GM18867 (cell line): ENCODE results near the gene TMPRSS4.

Source experiments
- ATAC-seq: cut with Tn5 transposase; IDR thresholded peaks from one replicate; pipeline ENCODE4 v1.9.1; 2021; ENCODE audit warnings: mild to moderate bottlenecking, moderate library complexity; ENCODE audit not compliant: unreplicated experiment

TMPRSS4 gene

DNA sequence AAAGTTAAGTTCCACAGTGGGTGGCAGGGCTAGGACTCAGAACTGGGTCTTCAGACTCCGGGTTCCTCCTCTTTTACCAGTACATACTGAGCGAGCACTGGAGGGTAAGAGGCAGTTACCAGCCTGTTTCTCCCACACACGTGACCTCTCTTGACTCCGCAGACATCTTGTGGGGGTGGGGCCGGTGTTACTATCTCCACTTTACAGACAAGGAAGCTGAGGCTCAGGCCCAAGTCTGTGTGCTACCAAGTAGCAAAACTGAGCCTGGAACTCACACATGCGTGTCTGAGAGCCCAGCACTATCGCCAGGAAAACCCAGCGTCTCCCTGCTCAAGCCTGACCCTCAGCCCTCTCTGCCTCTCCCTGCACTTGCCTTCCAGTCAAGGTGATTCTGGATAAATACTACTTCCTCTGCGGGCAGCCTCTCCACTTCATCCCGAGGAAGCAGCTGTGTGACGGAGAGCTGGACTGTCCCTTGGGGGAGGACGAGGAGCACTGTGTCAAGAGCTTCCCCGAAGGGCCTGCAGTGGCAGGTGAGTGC, 25.9 kb downstream of the TMPRSS4 start:
- ATAC-seq, result no peak

DNA sequence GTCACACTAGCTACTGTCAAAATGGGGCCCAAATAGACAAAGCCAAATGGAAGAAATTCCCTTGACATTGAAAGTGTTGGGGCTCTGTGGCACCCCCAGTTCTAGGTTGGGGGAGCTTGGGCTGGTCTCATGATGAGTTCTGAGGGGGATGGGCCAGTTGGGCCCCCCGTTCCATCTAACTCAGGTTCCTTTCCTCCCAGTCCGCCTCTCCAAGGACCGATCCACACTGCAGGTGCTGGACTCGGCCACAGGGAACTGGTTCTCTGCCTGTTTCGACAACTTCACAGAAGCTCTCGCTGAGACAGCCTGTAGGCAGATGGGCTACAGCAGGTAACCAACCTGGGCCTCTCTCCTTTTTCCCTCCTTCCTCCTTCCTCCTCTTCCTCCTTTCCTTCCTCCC, 27.6 kb downstream of the TMPRSS4 start:
- ATAC-seq, result no peak

DNA sequence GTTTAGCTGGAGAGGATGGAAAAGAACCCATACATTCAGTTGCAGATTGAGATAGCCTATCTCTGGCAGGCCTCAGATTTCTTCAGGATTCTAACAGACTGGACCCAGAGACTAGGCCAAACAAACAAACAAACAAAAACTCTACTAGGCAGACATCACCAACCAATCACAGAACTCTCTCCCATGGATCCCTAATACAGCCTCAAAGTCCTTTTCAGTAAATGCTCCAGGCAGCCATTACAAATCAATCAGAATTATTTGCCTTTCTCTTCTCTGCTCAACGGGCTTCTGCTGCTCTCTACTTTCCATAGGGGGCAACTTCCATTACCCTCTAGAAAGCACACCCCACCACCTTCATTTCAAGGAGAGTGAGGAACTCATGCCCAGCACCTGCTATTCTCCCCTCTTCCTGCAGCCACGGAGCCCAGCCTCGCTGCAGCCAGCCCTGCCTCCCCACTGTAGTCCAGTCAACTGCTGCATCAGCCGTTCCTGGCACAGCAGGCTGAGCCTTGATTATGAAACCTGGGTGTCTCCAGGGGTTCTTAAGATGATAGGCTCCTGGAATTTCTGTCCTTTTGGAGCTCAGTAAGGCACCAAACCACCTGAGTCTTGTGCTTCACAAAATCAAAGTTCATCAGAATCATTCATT, 28.9 kb downstream of the TMPRSS4 start:
- ATAC-seq, result no peak

DNA sequence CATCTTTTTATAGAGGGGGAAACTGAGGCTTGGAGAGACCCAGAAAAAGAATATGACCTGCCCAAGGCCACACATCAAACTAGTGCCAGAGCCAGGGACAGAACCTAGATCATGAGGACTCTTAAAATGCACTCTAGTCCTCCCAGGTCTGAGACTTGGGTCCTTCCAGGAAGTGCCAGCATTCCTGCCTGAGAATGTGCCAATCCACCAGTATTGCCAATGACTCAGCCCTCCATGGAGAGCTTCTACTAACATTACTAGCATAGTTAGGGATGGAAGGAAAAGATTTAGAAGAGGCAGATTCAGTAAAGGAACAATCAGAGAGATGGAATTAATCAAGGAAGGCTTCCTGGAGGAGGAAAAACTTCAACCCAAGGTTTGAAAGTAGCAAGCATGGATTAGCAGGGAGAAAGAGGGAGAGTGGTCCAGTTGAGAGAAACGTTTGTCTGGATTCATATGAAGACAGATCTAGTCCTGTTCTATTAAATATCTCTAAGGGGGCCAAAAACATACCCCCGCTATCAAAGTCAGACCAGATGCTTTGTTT, 30.0 kb downstream of the TMPRSS4 start:
- ATAC-seq, result no peak

DNA sequence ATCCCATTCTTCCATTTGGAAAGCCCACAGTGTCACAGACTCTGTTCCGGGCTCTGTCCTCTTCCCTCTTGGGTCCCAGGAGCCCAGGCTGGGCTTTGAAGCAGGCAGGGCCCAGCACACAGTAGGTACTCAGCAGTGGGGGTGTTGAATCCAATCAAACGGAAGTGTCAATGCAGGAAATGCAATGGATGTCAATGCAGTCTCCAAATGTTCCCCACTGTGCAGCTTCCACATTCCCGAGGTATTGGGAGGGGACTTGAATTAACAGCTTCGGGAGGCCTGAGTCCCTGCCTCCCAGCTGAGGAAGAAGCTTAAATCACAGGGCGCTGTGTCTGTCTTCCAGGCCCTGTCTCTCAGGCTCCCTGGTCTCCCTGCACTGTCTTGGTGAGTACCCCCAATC, 31.6 kb downstream of the TMPRSS4 start:
- no peak for ATAC-seq

DNA sequence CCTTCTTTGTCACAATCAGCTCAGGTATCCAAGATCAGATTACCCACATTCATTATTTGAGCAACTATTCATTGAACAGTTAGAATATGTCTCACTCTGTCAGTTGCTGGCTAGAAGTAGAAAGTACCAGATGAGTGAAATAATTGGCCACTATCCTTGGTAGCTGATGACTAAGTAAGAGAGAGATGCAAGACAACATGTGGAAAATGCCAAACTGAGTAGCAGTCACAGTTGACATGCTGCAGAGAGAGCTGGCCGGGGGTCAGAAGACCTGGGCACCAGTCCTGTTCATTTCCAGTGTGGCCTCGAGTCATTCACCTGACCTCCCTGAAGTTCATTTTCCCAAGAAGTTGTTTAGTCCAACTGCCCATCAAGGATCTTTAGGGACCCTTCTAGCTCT, 32.4 kb downstream of the TMPRSS4 start:
- ATAC-seq, result no peak

DNA sequence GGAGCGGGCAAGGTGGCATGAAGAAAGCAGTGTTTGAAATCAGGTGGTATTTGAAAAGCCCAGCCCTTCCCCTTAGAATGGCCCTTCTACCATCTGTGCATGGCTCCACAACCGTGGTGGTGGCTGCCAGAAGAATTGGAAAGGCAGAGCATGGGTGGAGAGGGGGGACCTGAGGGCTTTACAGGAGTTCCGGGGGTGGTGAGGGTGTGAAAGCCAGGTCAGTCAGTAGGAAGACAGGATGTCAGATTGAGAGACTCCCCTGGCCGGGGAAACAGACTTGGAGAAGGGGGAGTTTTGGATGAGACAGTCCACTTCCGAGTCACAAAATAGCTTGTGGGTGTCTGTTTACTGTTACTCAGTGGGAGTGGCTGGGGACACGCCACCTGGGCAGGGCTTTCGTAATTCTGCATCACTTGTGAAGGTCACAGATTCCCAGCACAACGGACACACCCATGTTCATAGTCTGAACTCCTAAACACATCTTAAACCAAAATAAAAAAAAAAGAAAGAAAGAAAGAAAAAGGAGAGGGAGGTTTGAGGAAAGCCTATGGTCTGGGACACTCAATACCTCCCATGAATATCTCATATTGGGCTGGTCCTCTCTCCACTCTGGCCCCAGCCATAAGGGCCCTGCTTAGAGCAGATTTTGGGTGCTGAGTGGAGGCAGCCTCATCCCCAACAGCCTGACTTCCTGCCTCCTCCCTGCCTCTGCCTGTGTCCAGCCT, 34.3 kb downstream of the TMPRSS4 start:
- no peak for ATAC-seq

GRCh38 chr11:118111744-118112035, 34.8 kb downstream of the TMPRSS4 start:
- no peak for ATAC-seq

DNA sequence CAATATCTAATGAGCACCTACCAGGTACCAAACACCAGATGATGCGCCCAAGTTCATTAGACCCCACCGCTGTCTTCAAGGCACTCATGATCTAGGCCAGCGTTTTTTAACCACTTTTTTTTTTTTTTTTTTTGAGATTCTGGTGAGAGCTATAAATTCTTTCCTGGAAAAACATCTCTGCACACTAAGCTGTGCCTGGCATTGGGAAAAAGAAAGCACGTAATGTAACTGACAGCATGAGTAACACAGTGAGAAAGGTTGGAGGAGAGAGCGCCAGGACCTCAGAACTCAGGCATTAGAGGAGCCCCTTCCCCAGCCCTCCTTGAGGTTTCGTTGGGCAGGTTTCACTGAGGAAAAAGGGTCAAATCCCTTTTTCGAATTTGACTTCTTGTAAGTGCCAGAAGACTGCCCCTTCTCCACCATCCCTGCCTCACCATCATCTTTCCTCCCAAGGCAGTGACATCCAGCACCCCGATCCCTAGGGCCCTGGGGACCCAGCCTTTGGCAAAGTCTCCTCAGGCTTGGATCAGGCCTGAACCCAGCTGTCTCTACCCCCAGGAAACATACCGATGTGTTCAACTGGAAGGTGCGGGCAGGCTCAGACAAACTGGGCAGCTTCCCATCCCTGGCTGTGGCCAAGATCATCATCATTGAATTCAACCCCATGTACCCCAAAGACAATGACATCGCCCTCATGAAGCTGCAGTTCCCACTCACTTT, 36.0 kb downstream of the TMPRSS4 start:
- ATAC-seq, result no peak

GRCh38 chr11:118114266-118114665, 37.4 kb downstream of the TMPRSS4 start:
- ATAC-seq, result no peak

DNA sequence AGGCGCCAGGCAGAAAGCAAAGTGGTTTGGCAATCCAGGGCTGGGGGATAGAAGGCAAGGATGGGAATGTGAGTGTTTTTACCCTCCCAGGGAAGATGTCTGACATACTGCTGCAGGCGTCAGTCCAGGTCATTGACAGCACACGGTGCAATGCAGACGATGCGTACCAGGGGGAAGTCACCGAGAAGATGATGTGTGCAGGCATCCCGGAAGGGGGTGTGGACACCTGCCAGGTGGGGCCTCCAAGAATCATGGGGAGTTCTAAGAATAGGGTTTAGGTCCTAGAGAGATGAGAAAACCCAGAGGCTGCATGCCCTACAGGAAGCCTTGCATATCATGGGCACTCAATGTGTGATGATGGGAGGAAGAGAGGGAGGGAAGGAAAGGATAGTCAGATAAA, 38.2 kb downstream of the TMPRSS4 start:
- no peak for ATAC-seq

GRCh38 chr11:118117790-118118601, 41.1 kb downstream of the TMPRSS4 start:
- ATAC-seq, result no peak

GRCh38 chr11:118120793-118121192, 43.9 kb downstream of the TMPRSS4 start:
- no peak for ATAC-seq

DNA sequence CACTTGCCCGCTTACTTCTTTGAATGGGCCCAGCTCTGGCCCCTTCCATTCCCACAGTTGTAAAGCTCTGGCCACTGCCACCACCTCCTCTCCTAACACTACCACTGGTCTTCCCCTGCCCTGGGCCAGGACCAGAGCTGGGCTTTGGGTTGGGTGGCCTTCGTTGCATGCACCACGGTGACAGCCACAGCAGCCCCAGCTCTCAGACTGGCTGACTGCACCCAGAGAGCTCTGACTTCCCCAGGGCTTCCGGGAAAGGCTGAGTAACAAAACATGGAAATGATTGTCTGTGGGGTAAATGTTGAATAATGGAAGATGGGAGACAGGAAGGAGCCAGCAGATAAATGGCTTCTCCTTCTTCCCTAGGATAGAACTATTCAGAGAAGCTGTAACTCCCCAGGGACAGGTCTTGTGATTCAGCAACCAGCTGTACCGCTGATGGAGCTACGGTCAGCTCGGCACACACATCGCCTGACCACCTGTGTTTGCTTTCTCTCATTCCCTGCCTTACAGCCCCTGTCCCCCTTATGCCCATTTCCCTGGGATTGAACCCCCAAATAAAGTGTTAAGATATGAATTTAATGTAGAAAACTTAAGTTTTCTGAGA, 48.2 kb downstream of the TMPRSS4 start:
- no peak for ATAC-seq

- no peak for ATAC-seq
Observed at GRCh38 chr11:118126082-118126838, 49.4 kb downstream of the TMPRSS4 start.

GRCh38 chr11:118128310-118128709, 51.4 kb downstream of the TMPRSS4 start:
- ATAC-seq, result no peak

DNA sequence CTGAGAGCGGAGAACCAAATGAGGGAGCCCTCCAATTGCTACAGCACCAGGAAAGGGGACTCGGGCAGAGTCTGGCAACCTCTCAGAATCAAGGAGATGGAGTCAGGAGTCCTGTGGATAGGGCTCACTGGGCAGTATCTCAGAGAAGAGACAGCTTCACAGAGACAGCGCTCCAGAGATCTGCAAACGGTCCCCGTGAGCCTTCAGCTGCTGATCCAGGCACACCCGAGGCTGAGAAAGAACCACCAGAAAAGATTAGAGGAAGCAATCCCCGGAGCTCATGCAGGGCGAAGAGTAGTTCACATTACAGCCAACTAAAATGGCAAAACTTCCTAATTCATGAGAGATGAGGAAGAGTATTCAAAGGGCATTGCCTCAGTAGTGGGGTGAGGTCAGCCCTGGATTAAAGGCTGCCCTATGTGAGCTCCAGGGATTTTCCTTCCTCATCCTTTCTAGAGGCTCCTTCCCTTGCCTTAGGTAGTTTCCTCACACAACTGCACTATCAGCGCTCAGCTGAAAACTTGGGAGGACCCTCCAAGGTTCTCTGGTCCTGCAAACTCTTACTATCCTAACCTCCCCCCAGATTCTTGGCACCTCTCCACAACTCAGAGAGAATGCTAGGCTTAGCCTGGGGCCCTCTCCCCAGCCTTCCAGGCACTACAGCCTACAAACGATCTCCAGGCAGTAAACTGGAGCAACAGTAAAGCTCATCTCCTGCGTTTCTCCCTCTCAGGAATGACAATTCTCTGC, 52.0 kb downstream of the TMPRSS4 start:
- ATAC-seq, result no peak

DNA sequence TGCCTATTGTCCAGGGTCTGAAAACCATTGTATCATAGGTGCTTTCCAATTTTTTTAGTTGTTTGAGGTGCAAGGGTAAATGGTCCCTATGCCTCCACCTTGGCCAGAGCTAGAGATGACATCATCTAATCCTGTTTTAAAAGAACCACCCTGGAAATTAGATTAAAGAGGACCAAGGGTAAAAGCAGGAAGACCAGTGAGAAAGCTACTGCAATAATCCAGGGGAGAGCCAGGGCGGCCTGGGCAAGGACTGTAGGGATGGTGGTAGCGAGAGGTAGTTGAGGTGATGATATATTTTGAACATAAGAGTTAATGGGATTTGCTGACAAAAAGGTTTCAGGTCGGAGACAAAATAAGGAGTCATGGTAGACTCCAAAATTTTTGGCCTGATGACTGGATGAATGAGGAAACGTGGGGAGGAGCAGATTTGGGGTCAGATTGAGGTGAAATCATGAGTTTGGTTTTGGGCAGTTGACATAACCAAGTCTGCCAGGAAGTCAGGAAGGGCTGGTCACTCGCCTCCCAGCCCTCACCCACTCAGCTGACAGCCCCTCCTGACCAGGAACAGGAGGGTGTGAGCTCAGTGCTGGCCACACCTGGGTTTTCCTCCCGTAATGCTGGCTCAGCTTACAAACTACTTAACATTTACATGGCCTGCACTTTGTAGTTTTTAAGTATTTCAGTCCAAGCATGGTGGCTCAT, 52.7 kb downstream of the TMPRSS4 start:
- no peak for ATAC-seq
